D721Med (cell line): ENCODE measurements around the gene SPRED2.

Experiments
- DNase-seq: peaks from one replicate; pipeline ENCODE4 v3.0.0; 2011; ENCODE audit warnings: low spot score; ENCODE audit not compliant: insufficient read length
- FAIRE-seq: peaks from 2 replicates; lab custom pipeline; 2011; peaks lifted over from hg19 to GRCh38; lab: Jason Lieb, UNC
- TF ChIP-seq, protein P1 (sequence below): IDR thresholded peaks from 2 replicates; pipeline ENCODE4 v1.5.1; 2012; ENCODE audit warnings: mild to moderate bottlenecking, control low read depth; ENCODE audit not compliant: insufficient read depth; ENCODE audit errors: missing control alignments

SPRED2 gene

DNA sequence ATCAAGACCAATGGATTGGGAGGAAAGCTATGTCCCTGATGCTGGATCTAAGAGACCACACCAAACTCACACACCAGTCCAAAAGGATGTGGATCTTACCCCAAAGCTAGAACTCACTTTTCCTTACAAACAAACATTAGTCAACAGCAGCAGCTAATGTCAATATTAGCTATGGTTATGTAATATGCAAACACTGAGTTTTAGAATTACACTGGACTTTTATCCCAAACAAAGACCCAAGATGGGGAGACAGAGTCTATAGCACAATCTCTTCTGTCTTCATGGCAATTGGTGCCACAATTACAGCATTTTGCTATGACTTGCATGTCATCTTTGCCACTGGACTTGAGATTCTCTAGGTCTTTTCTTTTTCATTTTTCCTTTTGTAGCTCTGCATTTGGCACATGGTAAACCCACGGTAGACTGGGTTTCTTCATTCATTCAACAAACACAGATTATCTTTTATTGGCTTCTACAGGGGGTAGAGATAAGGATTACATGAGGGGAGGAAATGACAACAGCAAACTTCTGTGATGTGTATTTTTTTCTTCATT lies 59.0 kb downstream of the SPRED2 start:
- TF ChIP-seq, protein P1, sequence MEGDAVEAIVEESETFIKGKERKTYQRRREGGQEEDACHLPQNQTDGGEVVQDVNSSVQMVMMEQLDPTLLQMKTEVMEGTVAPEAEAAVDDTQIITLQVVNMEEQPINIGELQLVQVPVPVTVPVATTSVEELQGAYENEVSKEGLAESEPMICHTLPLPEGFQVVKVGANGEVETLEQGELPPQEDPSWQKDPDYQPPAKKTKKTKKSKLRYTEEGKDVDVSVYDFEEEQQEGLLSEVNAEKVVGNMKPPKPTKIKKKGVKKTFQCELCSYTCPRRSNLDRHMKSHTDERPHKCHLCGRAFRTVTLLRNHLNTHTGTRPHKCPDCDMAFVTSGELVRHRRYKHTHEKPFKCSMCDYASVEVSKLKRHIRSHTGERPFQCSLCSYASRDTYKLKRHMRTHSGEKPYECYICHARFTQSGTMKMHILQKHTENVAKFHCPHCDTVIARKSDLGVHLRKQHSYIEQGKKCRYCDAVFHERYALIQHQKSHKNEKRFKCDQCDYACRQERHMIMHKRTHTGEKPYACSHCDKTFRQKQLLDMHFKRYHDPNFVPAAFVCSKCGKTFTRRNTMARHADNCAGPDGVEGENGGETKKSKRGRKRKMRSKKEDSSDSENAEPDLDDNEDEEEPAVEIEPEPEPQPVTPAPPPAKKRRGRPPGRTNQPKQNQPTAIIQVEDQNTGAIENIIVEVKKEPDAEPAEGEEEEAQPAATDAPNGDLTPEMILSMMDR, result no peak
- DNase-seq, result no peak
- no peak for FAIRE-seq

DNA sequence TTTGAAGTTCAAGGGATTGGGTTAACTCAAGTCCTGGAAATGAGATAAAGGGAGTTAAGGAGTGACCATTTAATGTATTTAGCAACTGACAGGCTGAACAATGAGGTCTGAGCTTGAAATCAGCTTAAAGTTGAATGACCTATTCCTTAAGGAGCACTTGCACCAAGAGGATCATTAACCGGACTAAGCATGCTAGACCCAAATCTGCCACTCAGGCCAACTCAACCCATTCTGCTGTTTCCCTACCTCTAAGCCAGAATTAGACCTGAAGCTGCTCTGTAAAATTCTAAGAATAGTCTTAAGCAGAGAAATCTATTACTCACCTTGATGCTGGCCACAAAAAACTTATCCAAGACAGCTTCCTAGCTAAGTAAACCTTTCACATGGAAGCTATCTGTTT lies 59.8 kb downstream of the SPRED2 start:
- FAIRE-seq (no peak), DNase-seq (no peak)
- TF ChIP-seq, protein P1, result no peak

DNA sequence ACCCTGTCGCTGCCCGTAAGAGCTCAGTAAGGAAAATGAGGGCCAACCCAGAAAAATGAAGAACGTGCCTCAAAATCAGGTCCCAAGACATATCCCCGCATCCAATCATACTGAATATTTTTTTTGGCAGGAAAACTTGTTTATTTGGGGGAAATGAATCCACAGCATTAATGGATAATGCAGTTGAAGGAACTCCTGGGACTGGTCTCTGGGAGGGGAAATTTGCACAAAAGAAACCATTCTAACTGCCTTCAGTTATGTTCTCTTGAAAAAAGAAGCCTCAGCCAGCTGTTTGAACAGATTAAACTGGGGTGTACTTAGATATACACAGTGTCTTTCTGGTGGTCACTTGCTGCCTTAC lies 61.3 kb downstream of the SPRED2 start:
- DNase-seq, result no peak
- no peak for FAIRE-seq
- TF ChIP-seq, protein P1, result no peak

DNA sequence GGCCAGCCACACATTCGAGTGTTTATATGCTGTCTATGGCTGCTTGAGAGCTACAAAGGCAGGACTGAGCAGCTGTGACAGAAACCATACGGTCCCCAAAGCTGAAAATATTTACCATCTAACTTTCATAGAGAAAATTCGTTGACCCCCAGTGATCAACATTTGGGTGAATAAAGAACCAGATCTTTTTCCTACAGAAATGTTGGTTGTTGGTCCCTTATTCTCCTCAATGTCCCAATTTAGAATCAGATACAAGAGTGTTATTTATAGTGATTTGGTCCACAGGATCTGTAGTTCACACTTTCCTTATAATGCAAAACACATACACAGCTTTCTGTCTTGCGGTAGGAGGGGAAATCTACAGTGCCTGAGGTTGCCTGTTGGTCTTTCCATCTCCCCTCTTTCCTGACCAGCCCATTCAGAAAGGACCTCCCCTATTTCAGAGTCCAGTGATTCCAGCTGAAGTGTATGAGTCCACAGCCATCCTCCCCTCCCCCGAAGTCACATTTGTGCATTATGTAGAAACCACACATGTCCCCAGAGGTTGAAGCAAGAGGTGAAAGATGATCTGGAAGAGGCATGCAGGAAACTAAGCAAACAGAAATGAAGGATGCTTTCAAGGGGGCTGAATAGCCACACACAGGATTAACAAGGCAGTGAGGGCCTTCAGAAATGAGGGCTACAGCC lies 61.9 kb downstream of the SPRED2 start:
- DNase-seq, result no peak
- TF ChIP-seq, protein P1, result no peak
- no peak for FAIRE-seq

DNA sequence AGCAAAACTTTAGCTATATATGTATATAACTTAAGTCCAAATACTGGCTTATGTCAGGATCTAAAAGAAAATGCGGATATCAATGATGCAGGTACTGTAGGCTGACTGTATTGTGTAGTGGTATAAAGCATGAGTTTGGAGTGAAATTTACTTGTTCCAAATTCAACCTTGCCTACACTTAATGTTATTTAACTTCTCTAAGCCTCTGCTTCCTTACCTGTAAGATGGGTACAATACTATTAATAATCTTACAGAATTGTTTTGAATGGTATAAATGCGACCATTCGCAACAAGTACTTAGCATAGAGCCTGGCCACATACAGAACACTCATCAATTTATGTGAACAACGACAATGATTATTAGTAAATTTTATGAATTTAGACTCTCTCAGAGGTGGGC lies 62.4 kb downstream of the SPRED2 start:
- no peak for FAIRE-seq
- DNase-seq, result no peak
- TF ChIP-seq, protein P1, result no peak

DNA sequence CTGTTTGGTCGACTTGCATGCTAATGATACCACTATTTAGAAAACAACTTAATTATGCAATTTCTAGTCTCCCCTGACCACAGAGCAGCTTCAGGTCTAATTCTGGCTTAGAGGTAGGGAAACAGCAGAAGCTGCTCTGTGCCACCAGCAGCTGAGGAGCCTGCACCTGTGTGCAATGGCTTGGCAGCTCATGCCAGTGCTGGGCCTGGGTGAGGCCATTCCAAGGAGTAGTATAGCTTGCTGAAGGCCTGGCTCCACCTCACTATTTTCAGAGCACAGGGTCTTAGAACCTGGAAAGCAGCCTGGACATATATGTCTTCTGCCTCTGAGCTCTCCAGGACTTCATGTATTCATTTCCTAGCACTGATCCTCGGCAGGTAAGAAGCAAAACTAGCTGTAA lies 62.8 kb downstream of the SPRED2 start:
- TF ChIP-seq, protein P1, result no peak
- FAIRE-seq (no peak), DNase-seq (no peak)

DNA sequence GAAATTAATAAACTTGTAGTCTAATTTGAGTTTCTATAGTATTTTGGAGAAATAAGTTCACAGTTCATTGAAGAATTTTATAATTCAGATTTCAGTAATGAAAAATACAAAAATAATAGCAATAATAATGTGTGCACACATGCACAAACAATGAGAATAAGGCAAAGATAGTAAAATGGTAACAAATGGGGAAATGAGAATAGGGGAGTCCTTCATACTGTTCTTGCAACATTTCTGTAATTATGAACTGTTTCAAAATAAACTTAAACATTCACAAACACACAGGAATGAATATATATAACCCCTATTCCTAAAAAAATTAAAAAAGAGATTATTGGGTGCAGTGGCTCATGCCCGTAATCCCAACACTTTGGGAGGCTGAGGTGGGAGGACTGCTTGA lies 63.9 kb downstream of the SPRED2 start:
- FAIRE-seq (no peak), DNase-seq (no peak)
- TF ChIP-seq, protein P1, result no peak
